Measurements from ENCODE around the gene PAIP2.

DNA sequence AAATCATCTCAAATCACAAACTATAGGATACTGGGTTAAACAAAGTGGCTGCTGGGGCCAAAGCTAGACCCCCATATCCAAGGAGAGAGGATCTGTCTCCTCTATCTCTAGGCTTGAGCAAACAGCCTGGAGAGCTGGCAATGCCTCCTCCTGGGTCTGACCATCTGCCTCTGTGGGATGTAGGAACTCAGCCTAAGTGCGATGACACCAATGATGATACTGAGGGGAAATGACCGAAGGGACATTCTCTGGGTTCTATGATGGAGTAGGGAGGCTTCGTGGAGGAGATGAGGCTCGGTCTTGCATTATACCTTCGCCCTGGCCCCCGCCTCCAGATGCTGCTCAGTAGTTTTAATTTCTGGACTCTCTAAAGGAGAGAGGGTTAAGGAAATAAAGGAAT, 71.5 kb downstream of the PAIP2 start:
- TF ChIP-seq CTCF (conservative IDR thresholded peaks at IDR 0.05; ENCODE audit: low read depth, low read length) (no peak), EZH2 (IDR thresholded peaks at IDR 0.05; ENCODE audit: borderline replicate concordance, low read depth, low read length, poor library complexity, severe bottlenecking) (no peak)

Data from A673 (cell line).